ENCODE measurements around the gene CAV1.

GRCh38 chr7:116530107-116530820, 5.4 kb downstream of the CAV1 start:
- no peak for TF ChIP-seq EZH2 (IDR thresholded peaks at IDR 0.05; ENCODE audit: insufficient read depth, poor library complexity, severe bottlenecking)
- TF ChIP-seq EZH2phosphoT487 (IDR thresholded peaks at IDR 0.05; ENCODE audit: insufficient read depth, low read depth): no peak
